Mesendoderm (in vitro differentiated cells): ENCODE results near the gene CXCL3.

Source experiments
- DNase-seq: peaks from one replicate; pipeline ENCODE4 v3.0.0; 2013
- H2AK5ac ChIP-seq: 2 replicates; pipeline ENCODE4 v1.6.1; 2013; ENCODE audit warnings: low read length, inconsistent platforms
- H2BK120ac ChIP-seq: 2 replicates; pipeline ENCODE4 v1.6.1; 2013; ENCODE audit warnings: low read depth, mild to moderate bottlenecking, low read length, moderate library complexity, mixed read lengths
- H2BK15ac ChIP-seq: replicated peaks from 2 replicates; pipeline ENCODE4 v1.6.1; 2013; ENCODE audit warnings: low read depth, mild to moderate bottlenecking, moderate library complexity
- H2BK5ac ChIP-seq: 2 replicates; pipeline ENCODE4 v1.6.1; 2013; ENCODE audit warnings: low read length, inconsistent platforms
- H3K18ac ChIP-seq: 2 replicates; pipeline ENCODE4 v1.6.1; 2013; ENCODE audit warnings: mild to moderate bottlenecking, low read length, mixed read lengths
- H3K23ac ChIP-seq: one replicate; pipeline ENCODE4 v1.6.1; 2013; ENCODE audit warnings: low read length
- H3K27ac ChIP-seq: 2 replicates; pipeline ENCODE4 v1.5.1; 2013; ENCODE audit warnings: low read depth, mild to moderate bottlenecking, inconsistent platforms, low read length, moderate library complexity
- H3K27me3 ChIP-seq: 2 replicates; pipeline ENCODE4 v1.6.1; 2013; ENCODE audit warnings: low read length, control low read depth, mild to moderate bottlenecking, inconsistent platforms; ENCODE audit not compliant: insufficient read depth, poor library complexity
- H3K36me3 ChIP-seq: 2 replicates; pipeline ENCODE4 v1.6.1; 2013; ENCODE audit warnings: low read length, inconsistent platforms; ENCODE audit not compliant: control insufficient read depth, insufficient read depth
- H3K4ac ChIP-seq: one replicate; pipeline ENCODE4 v1.6.1; 2013; ENCODE audit warnings: low read depth, mild to moderate bottlenecking, low read length, moderate library complexity
- H3K4me1 ChIP-seq: 2 replicates; pipeline ENCODE4 v1.6.1; 2013; ENCODE audit warnings: low read depth, low read length, inconsistent platforms; ENCODE audit not compliant: control insufficient read depth
- H3K4me2 ChIP-seq: 2 replicates; pipeline ENCODE4 v1.6.1; 2013; ENCODE audit warnings: low read length
- H3K4me3 ChIP-seq: 2 replicates; pipeline ENCODE4 v1.5.1; 2013; ENCODE audit warnings: mild to moderate bottlenecking, low read length
- H3K56ac ChIP-seq: one replicate; pipeline ENCODE4 v1.6.1; 2013; ENCODE audit warnings: low read length
- H3K79me1 ChIP-seq: 2 replicates; pipeline ENCODE4 v1.6.1; 2013; ENCODE audit warnings: low read length, inconsistent platforms
- H3K79me2 ChIP-seq: 2 replicates; pipeline ENCODE4 v1.6.1; 2013; ENCODE audit warnings: mild to moderate bottlenecking, low read length; ENCODE audit not compliant: control insufficient read depth, insufficient read depth
- H3K9ac ChIP-seq: 2 replicates; pipeline ENCODE4 v1.6.1; 2013; ENCODE audit warnings: low read length, inconsistent platforms
- H4K5ac ChIP-seq: one replicate; pipeline ENCODE4 v1.6.1; 2013; ENCODE audit warnings: low read length
- H4K8ac ChIP-seq: one replicate; pipeline ENCODE4 v1.6.1; 2013; ENCODE audit warnings: low read depth, mild to moderate bottlenecking, control low read depth, low read length, moderate library complexity
- WGBS: extraction: QIAGEN DNeasy Blood & Tissue Kit; methylation state at CpG from one replicate; pipeline ENCODE4 v1.1.7; 2013; ENCODE audit warnings: low lambda C conversion rate, missing lambda C conversion rate; ENCODE audit not compliant: insufficient coverage; ENCODE audit errors: extremely low coverage; 5-methylcytosine and 5-hydroxymethylcytosine counted together

Gene CXCL3

GRCh38 chr4:74042681-74043080 is 4.2 kb upstream of the CXCL3 start:
- Histone ChIP-seq H3K79me2 (no peaks in the 10 kb centered on the region), H3K18ac (no peak overlapping the region), H2BK5ac (no peak overlapping the region), H3K4me3 (no peak overlapping the region), H2AK5ac (no peak overlapping the region), H2BK120ac (no peak overlapping the region), H3K36me3 (no peaks in the 10 kb centered on the region), H2BK15ac (no peak overlapping the region), H3K79me1 (no peaks in the 10 kb centered on the region), H3K9ac (no peak overlapping the region), H3K4ac (no peak overlapping the region), H3K4me1 (peaks cover 3% of the 10 kb centered on the region), H3K56ac (no peak overlapping the region), H3K23ac (no peak overlapping the region), H3K4me2 (no peak overlapping the region), H3K27me3 (no peaks in the 10 kb centered on the region), H4K8ac (no peak overlapping the region), H4K5ac (no peak overlapping the region), H3K27ac (no peak overlapping the region)
- no CpG with 5 or more reads among the region's 2 CpGs for WGBS
- DNase-seq = peak; percentile 29

DNA sequence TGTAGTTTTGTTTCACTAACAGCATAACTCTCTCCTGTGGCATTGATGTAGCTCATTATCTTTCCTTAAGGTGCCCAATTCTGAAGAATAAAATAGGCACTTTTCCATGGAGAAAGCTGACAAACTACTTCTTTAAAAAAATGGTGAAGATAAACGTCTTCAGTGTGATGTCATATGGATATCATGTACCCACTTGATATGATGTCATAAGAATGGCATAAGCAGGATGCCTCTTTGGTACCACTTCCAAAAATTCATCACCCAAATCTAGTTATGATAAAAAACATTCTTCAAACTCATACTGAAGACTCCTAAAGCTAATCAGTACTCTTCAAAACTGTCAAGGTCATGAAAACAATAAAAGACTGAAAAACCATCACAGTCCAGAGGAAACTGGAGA is 2.9 kb upstream of the CXCL3 start:
- no peaks in the 10 kb centered on the region for H3K79me1 ChIP-seq
- H2BK15ac ChIP-seq = no peak overlapping the region
- no peaks in the 10 kb centered on the region for H3K27me3 ChIP-seq
- H4K5ac ChIP-seq = no peak overlapping the region
- H3K4me2 ChIP-seq = no peak overlapping the region
- H2BK5ac ChIP-seq = no peak overlapping the region
- no CpG with 5 or more reads among the region's 1 CpG for WGBS
- H3K56ac ChIP-seq = no peak overlapping the region
- H2BK120ac ChIP-seq = no peak overlapping the region
- no peak overlapping the region for H3K27ac ChIP-seq
- no peak overlapping the region for H3K23ac ChIP-seq
- H2AK5ac ChIP-seq = no peak overlapping the region
- H3K36me3 ChIP-seq = no peaks in the 10 kb centered on the region
- H4K8ac ChIP-seq = no peak overlapping the region
- H3K9ac ChIP-seq = no peak overlapping the region
- peaks cover 3% of the 10 kb centered on the region for H3K4me1 ChIP-seq
- H3K18ac ChIP-seq = no peak overlapping the region
- H3K79me2 ChIP-seq = no peaks in the 10 kb centered on the region
- no peak overlapping the region for H3K4me3 ChIP-seq
- no peak overlapping the region for H3K4ac ChIP-seq
- DNase-seq = no peak

DNA sequence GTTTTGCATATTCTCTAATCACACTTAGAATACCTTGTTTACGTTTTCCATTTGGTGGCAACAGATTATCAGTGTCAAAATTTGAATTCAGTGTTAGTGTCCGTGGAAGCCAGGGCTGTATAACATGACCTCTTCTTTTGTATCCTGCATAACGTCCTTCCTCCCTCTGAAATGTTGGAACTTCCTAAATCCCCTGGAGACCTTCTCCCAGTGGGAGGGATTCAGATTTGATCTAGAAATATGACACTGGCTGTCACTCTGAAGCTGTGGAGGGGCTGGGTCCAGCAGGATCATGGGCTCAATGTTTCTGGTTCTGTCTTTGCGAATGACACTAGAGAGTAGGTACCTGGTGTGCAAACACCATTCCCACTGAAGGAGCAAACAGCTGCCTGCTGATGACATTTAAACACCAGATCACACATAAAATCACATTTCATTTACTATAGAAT is 850 bp upstream of the CXCL3 start:
- Histone ChIP-seq H3K4ac (no peak overlapping the region), H3K56ac (peak overlapping the region; percentile 92), H3K79me2 (no peaks in the 10 kb centered on the region), H3K4me2 (peak overlapping the region; percentile 77), H3K4me3 (no peak overlapping the region), H2AK5ac (no peak overlapping the region), H3K27ac (no peak overlapping the region), H3K4me1 (peaks cover 3% of the 10 kb centered on the region), H3K27me3 (no peaks in the 10 kb centered on the region), H2BK15ac (no peak overlapping the region), H2BK5ac (no peak overlapping the region), H4K5ac (no peak overlapping the region), H3K36me3 (no peaks in the 10 kb centered on the region), H3K23ac (no peak overlapping the region), H3K79me1 (no peaks in the 10 kb centered on the region), H4K8ac (no peak overlapping the region), H3K9ac (peak overlapping the region; percentile 67), H2BK120ac (no peak overlapping the region), H3K18ac (no peak overlapping the region)
- peak; percentile 26 for DNase-seq
- no CpG with 5 or more reads among the region's 4 CpGs for WGBS

GRCh38 chr4:74038086-74038424 is 434 bp downstream of the CXCL3 start:
- no peak overlapping the region for H3K23ac ChIP-seq

GRCh38 chr4:74037076-74037955 is 1.2 kb downstream of the CXCL3 start:
- Histone ChIP-seq H2BK5ac (no peak overlapping the region), H4K5ac (no peak overlapping the region), H3K4me1 (peaks cover 3% of the 10 kb centered on the region), H3K4ac (no peak overlapping the region), H3K27me3 (no peaks in the 10 kb centered on the region), H3K4me3 (no peak overlapping the region), H2AK5ac (no peak overlapping the region), H3K18ac (peak overlapping the region; percentile 21), H2BK15ac (no peak overlapping the region), H3K79me1 (no peaks in the 10 kb centered on the region), H2BK120ac (no peak overlapping the region), H3K56ac (no peak overlapping the region), H3K23ac (no peak overlapping the region), H3K79me2 (no peaks in the 10 kb centered on the region), H3K9ac (no peak overlapping the region), H3K4me2 (no peak overlapping the region), H4K8ac (no peak overlapping the region), H3K36me3 (no peaks in the 10 kb centered on the region), H3K27ac (no peak overlapping the region)
- no CpG with 5 or more reads among the region's 4 CpGs for WGBS
- DNase-seq = peak; percentile 63

More at GRCh38 chr4:74038086-74038424, 434 bp downstream of the CXCL3 start:
- WGBS = no CpG with 5 or more reads among the region's 17 CpGs
- no peak overlapping the region for H3K4me3 ChIP-seq
- no peak overlapping the region for H4K5ac ChIP-seq
- no peak overlapping the region for H4K8ac ChIP-seq
- H3K18ac ChIP-seq = peak overlapping the region; percentile 21
- H3K79me2 ChIP-seq = no peaks in the 10 kb centered on the region
- peak overlapping the region; percentile 44 for H3K56ac ChIP-seq
- H2BK15ac ChIP-seq = no peak overlapping the region
- no peaks in the 10 kb centered on the region for H3K27me3 ChIP-seq
- no peak overlapping the region for H2BK120ac ChIP-seq
- no peak for DNase-seq
- no peaks in the 10 kb centered on the region for H3K36me3 ChIP-seq
- H3K27ac ChIP-seq = no peak overlapping the region
- no peaks in the 10 kb centered on the region for H3K79me1 ChIP-seq
- peak overlapping the region; percentile 35 for H3K4me2 ChIP-seq
- no peak overlapping the region for H3K4ac ChIP-seq
- H3K4me1 ChIP-seq = peaks cover 3% of the 10 kb centered on the region
- no peak overlapping the region for H2BK5ac ChIP-seq
- peak overlapping the region; percentile 34 for H3K9ac ChIP-seq
- H2AK5ac ChIP-seq = no peak overlapping the region

DNA sequence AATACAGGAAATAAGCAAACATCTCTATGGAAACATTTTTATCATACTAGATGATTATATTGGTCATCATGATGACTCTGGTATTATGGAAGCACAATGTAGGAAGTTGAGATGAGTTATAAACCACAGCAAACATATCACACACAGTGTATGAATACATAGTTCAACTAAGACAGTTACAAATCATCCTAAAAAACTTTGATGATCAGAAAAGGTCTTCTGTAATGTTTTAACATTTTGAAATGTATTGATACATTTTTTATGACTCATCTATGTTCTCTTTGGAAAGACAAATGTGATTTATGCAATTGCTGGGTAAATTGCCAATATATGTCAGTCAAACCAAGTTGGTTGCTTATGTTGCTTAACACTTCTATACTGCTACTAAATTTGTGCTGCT is 4.8 kb downstream of the CXCL3 start:
- Histone ChIP-seq H4K5ac (no peak overlapping the region), H3K27ac (no peak overlapping the region), H3K4me1 (no peaks in the 10 kb centered on the region), H3K79me2 (no peaks in the 10 kb centered on the region), H3K4me2 (no peak overlapping the region), H3K9ac (no peak overlapping the region), H3K36me3 (no peaks in the 10 kb centered on the region), H2BK5ac (no peak overlapping the region), H3K4me3 (no peak overlapping the region), H2BK120ac (no peak overlapping the region), H2BK15ac (no peak overlapping the region), H2AK5ac (no peak overlapping the region), H3K23ac (no peak overlapping the region), H3K27me3 (no peaks in the 10 kb centered on the region), H3K79me1 (no peaks in the 10 kb centered on the region), H3K56ac (no peak overlapping the region), H4K8ac (no peak overlapping the region), H3K4ac (no peak overlapping the region), H3K18ac (no peak overlapping the region)
- no peak for DNase-seq
